Breast epithelium (tissue), 3 donors: ENCODE measurements around the gene NACAD.

ENCODE experiments used
- CTCF ChIP-seq, 3 donors: fragments of 450-650 bp; IDR thresholded peaks; one replicate each; pipeline ENCODE4 v1.5.1; 2016 to 2017; ENCODE audit warnings: antibody characterized with exemption in 3 of 3, mild to moderate bottlenecking in 3 of 3, moderate library complexity in 3 of 3
- POLR2A ChIP-seq: fragments of 450-650 bp; IDR thresholded peaks from one replicate; pipeline ENCODE4 v1.6.1; 2016; ENCODE audit warnings: antibody characterized with exemption, mild to moderate bottlenecking, moderate library complexity

GRCh38 chr7:45092931-45093235, 4.1 kb upstream of the NACAD start:
- TF ChIP-seq CTCF (IDR thresholded peaks at IDR 0.05), result no peak
- no peak for TF ChIP-seq POLR2A
